WTC11 (cell line): ENCODE results near the gene CAMK1G. TPM values are rescaled to one million over a fixed set of nuclear protein-coding genes. Genes with fewer than 3 reads are reported as not detected.

Source experiments
- ATAC-seq: fragments of 200-7000 bp; cut with Tn5 transposase; 2 replicates; pipeline ENCODE4 v1.10.0; 2021; ENCODE audit warnings: mild to moderate bottlenecking, moderate library complexity
- CTCF ChIA-PET: fragments of 300-600 bp; sonication (Branson Sonifier 250); formaldehyde crosslinking; loops from one replicate; lab custom pipeline; 2021; ENCODE audit warnings: antibody characterized with exemption; lab: Charles Lee
- POLR2A ChIA-PET: fragments of 350-600 bp; sonication (Branson Sonifier 250); formaldehyde crosslinking; loops from one replicate; lab custom pipeline; 2021; ENCODE audit warnings: antibody characterized with exemption; lab: Charles Lee
- DNase-seq: peaks from one replicate; pipeline ENCODE4 v3.0.0; 2021; ENCODE audit warnings: low spot score
- H3K27ac Mint-ChIP-seq: 2 replicates; pipeline ENCODE4 v1.8.0; 2021; ENCODE audit warnings: mixed read lengths
- H3K27me3 Mint-ChIP-seq: 2 replicates; pipeline ENCODE4 v1.8.0; 2021; ENCODE audit warnings: low read depth, mild to moderate bottlenecking, moderate library complexity, mixed read lengths
- H3K36me3 Mint-ChIP-seq: 2 replicates; pipeline ENCODE4 v1.8.0; 2021; ENCODE audit warnings: mixed read lengths
- H3K4me1 Mint-ChIP-seq: 2 replicates; pipeline ENCODE4 v1.8.0; 2022; ENCODE audit warnings: mixed read lengths
- H3K4me3 Mint-ChIP-seq: 2 replicates; pipeline ENCODE4 v1.8.0; 2021; ENCODE audit warnings: mild to moderate bottlenecking, moderate library complexity, mixed read lengths
- H3K9me3 Mint-ChIP-seq: 2 replicates; pipeline ENCODE4 v1.8.0; 2021; ENCODE audit warnings: mixed read lengths
- AFF4 ChIP-seq: sonication (generic); formaldehyde crosslinking; IDR thresholded peaks from 2 replicates; pipeline ENCODE4 v1.8.1; 2023; ENCODE audit warnings: mild to moderate bottlenecking, missing genetic modification reagents, borderline replicate concordance
- ATF2 ChIP-seq: sonication (generic); formaldehyde crosslinking; IDR thresholded peaks from 2 replicates; pipeline ENCODE4 v1.8.1; 2022; ENCODE audit warnings: low read depth, missing genetic modification reagents, borderline replicate concordance
- ATF3 ChIP-seq: sonication (generic); formaldehyde crosslinking; conservative IDR thresholded peaks from 2 replicates; pipeline ENCODE4 v1.8.1; 2022; ENCODE audit warnings: mild to moderate bottlenecking, missing genetic modification reagents
- ELF4 ChIP-seq: sonication (generic); formaldehyde crosslinking; IDR thresholded peaks from 2 replicates; pipeline ENCODE4 v1.8.1; 2022; ENCODE audit warnings: low read depth, mild to moderate bottlenecking, moderate library complexity, missing genetic modification reagents
- EMX1 ChIP-seq: fragments of 250-450 bp; sonication (Bioruptor Pico); IDR thresholded peaks from 2 replicates; pipeline ENCODE4 v1.8.0; 2021; ENCODE audit warnings: mild to moderate bottlenecking
- GRHL2 ChIP-seq: fragments of 250-450 bp; sonication (Bioruptor Pico); IDR thresholded peaks from 2 replicates; pipeline ENCODE4 v1.8.0; 2022; ENCODE audit warnings: mild to moderate bottlenecking, moderate library complexity; ENCODE audit not compliant: insufficient replicate concordance, severe bottlenecking
- HMGXB4 ChIP-seq: sonication (generic); formaldehyde crosslinking; IDR thresholded peaks from 2 replicates; pipeline ENCODE4 v1.8.1; 2023; ENCODE audit warnings: mild to moderate bottlenecking, moderate library complexity, missing genetic modification reagents
- IRF2 ChIP-seq: sonication (generic); formaldehyde crosslinking; IDR thresholded peaks from 2 replicates; pipeline ENCODE4 v1.8.0; 2022; ENCODE audit warnings: low read depth, missing genetic modification reagents, borderline replicate concordance
- JUN ChIP-seq: sonication (generic); formaldehyde crosslinking; IDR thresholded peaks from 2 replicates; pipeline ENCODE4 v1.8.0; 2023; ENCODE audit warnings: mild to moderate bottlenecking, missing genetic modification reagents
- MAX ChIP-seq: sonication (generic); formaldehyde crosslinking; IDR thresholded peaks from 2 replicates; pipeline ENCODE4 v1.8.0; 2022; ENCODE audit warnings: mild to moderate bottlenecking, missing genetic modification reagents
- MXD4 ChIP-seq: fragments of 250-450 bp; sonication (Bioruptor Pico); IDR thresholded peaks from 2 replicates; pipeline ENCODE4 v1.8.0; 2021; ENCODE audit warnings: mild to moderate bottlenecking, moderate library complexity, borderline replicate concordance
- MYBL2 ChIP-seq: sonication (generic); formaldehyde crosslinking; IDR thresholded peaks from 2 replicates; pipeline ENCODE4 v1.8.1; 2023; ENCODE audit warnings: mild to moderate bottlenecking, moderate library complexity, missing genetic modification reagents
- NFE2L1 ChIP-seq: sonication (generic); formaldehyde crosslinking; IDR thresholded peaks from 2 replicates; pipeline ENCODE4 v1.8.1; 2023; ENCODE audit warnings: missing genetic modification reagents
- OVOL2 ChIP-seq: fragments of 250-450 bp; sonication (Bioruptor Pico); IDR thresholded peaks from 2 replicates; pipeline ENCODE4 v1.9.0; 2021; ENCODE audit warnings: mild to moderate bottlenecking, borderline replicate concordance
- RORB ChIP-seq: fragments of 250-450 bp; sonication (Bioruptor Pico); IDR thresholded peaks from 2 replicates; pipeline ENCODE4 v1.9.0; 2021; ENCODE audit warnings: mild to moderate bottlenecking
- SMAD4 ChIP-seq: sonication (generic); formaldehyde crosslinking; IDR thresholded peaks from 2 replicates; pipeline ENCODE4 v1.8.0; 2022; ENCODE audit warnings: mild to moderate bottlenecking, missing genetic modification reagents
- TP53 ChIP-seq: sonication (generic); formaldehyde crosslinking; IDR thresholded peaks from 2 replicates; pipeline ENCODE4 v1.8.1; 2023; ENCODE audit warnings: mild to moderate bottlenecking, missing genetic modification reagents
- USF2 ChIP-seq: sonication (generic); formaldehyde crosslinking; IDR thresholded peaks from 2 replicates; pipeline ENCODE4 v1.8.1; 2023; ENCODE audit warnings: mild to moderate bottlenecking, missing genetic modification reagents, moderate library complexity
- ZBTB43 ChIP-seq: sonication (generic); formaldehyde crosslinking; IDR thresholded peaks from 2 replicates; pipeline ENCODE4 v1.8.1; 2023; ENCODE audit warnings: mild to moderate bottlenecking, missing genetic modification reagents
- ZMAT4 ChIP-seq: fragments of 250-450 bp; sonication (Bioruptor Pico); IDR thresholded peaks from 2 replicates; pipeline ENCODE4 v1.9.0; 2021; ENCODE audit warnings: mild to moderate bottlenecking
- ZNF416 ChIP-seq: fragments of 250-450 bp; sonication (Bioruptor Pico); IDR thresholded peaks from 2 replicates; pipeline ENCODE4 v1.9.0; 2021; ENCODE audit warnings: mild to moderate bottlenecking, inconsistent platforms
- total RNA-seq: library from RNA; stranded (reverse); gene quantifications from 3 replicates; pipeline ENCODE4 v1.2.3, GENCODE V29; 2021

CAMK1G gene
- total RNA-seq, 1 experiment from 2014 or later, result 0.28 TPM

- Mint-ChIP-seq H3K36me3 (no peaks in the 10 kb centered on the region), H3K27ac (no peak overlapping the region), H3K9me3 (no peaks in the 10 kb centered on the region), H3K4me1 (peaks cover 20% of the 10 kb centered on the region), H3K4me3 (no peak overlapping the region), H3K27me3 (no peaks in the 10 kb centered on the region; the same call in 1 of the 2 replicates)
- ATAC-seq, result peak; percentile 47; the same call in 1 of the 2 replicates
- TF ChIP-seq NFE2L1 (CRISPR knock-in tag) (no peak), USF2 (CRISPR knock-in tag) (no peak), SMAD4 (CRISPR knock-in tag) (no peak), MYBL2 (no peak), ELF4 (no peak), ZMAT4 (no peak), GRHL2 (no peak), HMGXB4 (CRISPR knock-in tag) (no peak), ZBTB43 (no peak), AFF4 (no peak), TP53 (CRISPR knock-in tag) (no peak), MAX (no peak), EMX1 (CRISPR knock-in tag) (no peak), ATF3 (CRISPR knock-in tag) (no peak)
- no peak for DNase-seq
- ChIA-PET POLR2A (interaction anchor here (0.9 kb wide), 1 partner anchor 121 kb away, joined by 6 read pairs; no protein-coding TSS in a partner anchor), CTCF (interaction anchor here (0.8 to 2.1 kb wide), 8 partner anchors 8 to 87 kb away, joined by 3 to 12 read pairs (median 4); partner anchors contain the start of genes CAMK1G and LAMB3)
Observed at GRCh38 chr1:209635850-209636249, 52.3 kb downstream of the CAMK1G start.

GRCh38 chr1:209641832-209642172 lies 58.3 kb downstream of the CAMK1G start:
- Mint-ChIP-seq H3K9me3 (no peaks in the 10 kb centered on the region), H3K4me3 (no peak overlapping the region), H3K4me1 (peaks cover 4% of the 10 kb centered on the region), H3K27me3 (no peaks in the 10 kb centered on the region), H3K27ac (no peak overlapping the region), H3K36me3 (no peaks in the 10 kb centered on the region)
- peak; percentile 34 for ATAC-seq
- TF ChIP-seq IRF2 (CRISPR knock-in tag), result no peak
- TF ChIP-seq OVOL2, result no peak
- TF ChIP-seq MXD4, result no peak
- no peak for TF ChIP-seq RORB (CRISPR knock-in tag)
- TF ChIP-seq ZNF416, result no peak
- no peak for TF ChIP-seq ATF2 (CRISPR knock-in tag)
- no peak for TF ChIP-seq JUN (CRISPR knock-in tag)
- ChIA-PET CTCF (interaction anchor here (0.7 to 2.4 kb wide), 8 partner anchors 11 to 75 kb away, joined by 3 to 10 read pairs (median 5); no protein-coding TSS in a partner anchor), POLR2A (no interaction called here)
- no peak for DNase-seq
